Ovary (tissue), 3 donors: ENCODE results near the gene NPAS3.

Source experiments
- CTCF ChIP-seq, 3 donors: fragments of 450-650 bp in 2 of 3; fragments of 200-600 bp in 1 of 3; IDR thresholded peaks; one replicate each; pipeline versions ENCODE4 v1.5.1 to v1.8.0; 2016 to 2022; ENCODE audit warnings: antibody characterized with exemption in 3 of 3, mild to moderate bottlenecking in 1 of 3
- POLR2A ChIP-seq: fragments of 450-650 bp; IDR thresholded peaks from one replicate; pipeline ENCODE4 v1.6.1; 2017; ENCODE audit warnings: antibody characterized with exemption, mild to moderate bottlenecking, moderate library complexity
- donor health status: DM: no; HTN: no; CAD: no.

- TF ChIP-seq CTCF (IDR thresholded peaks at IDR 0.05) (no peak), POLR2A (no peak)
Measured at GRCh38 chr14:32968972-32969544, 30.4 kb downstream of the NPAS3 start.
